Neural progenitor cell (in vitro differentiated cells): ENCODE measurements around the gene COL23A1. TPM values are rescaled to one million over a fixed set of nuclear protein-coding genes. Genes with fewer than 3 reads are reported as not detected.

ENCODE experiments used
- DNase-seq: peaks from one replicate; pipeline ENCODE4 v3.0.0-alpha.2; 2016; ENCODE audit warnings: low spot score
- H2AFZ ChIP-seq: fragments of 200-600 bp; sonication (generic); replicated peaks from 2 replicates; pipeline ENCODE4 v1.6.1; 2016; ENCODE audit warnings: antibody characterized with exemption
- H3F3A ChIP-seq: fragments of 200-600 bp; sonication (generic); 2 replicates; pipeline ENCODE4 v1.6.1; 2016; ENCODE audit warnings: antibody characterized with exemption, low read depth
- H3K27ac ChIP-seq: fragments of 200-600 bp; sonication (generic); 2 replicates; pipeline ENCODE4 v1.5.1; 2016; ENCODE audit warnings: mild to moderate bottlenecking
- H3K27me3 ChIP-seq: fragments of 200-600 bp; sonication (generic); 2 replicates; pipeline ENCODE4 v1.6.1; 2016; ENCODE audit warnings: mild to moderate bottlenecking, moderate library complexity
- H3K36me3 ChIP-seq: fragments of 200-600 bp; sonication (generic); 2 replicates; pipeline ENCODE4 v1.5.1; 2016
- H3K4me1 ChIP-seq: fragments of 200-600 bp; sonication (generic); 2 replicates; pipeline ENCODE4 v1.6.1; 2016; ENCODE audit warnings: mixed run types
- H3K4me2 ChIP-seq: fragments of 200-600 bp; sonication (generic); 2 replicates; pipeline ENCODE4 v1.6.1; 2016
- H3K4me3 ChIP-seq: fragments of 200-600 bp; sonication (generic); 2 replicates; pipeline ENCODE4 v1.5.1; 2016
- H3K79me2 ChIP-seq: fragments of 200-600 bp; sonication (generic); 2 replicates; pipeline ENCODE4 v1.6.1; 2016; ENCODE audit warnings: low read depth
- H3K9ac ChIP-seq: fragments of 200-600 bp; sonication (generic); 2 replicates; pipeline ENCODE4 v1.6.1; 2016
- H3K9me3 ChIP-seq: fragments of 200-600 bp; sonication (generic); 2 replicates; pipeline ENCODE4 v1.5.1; 2016; ENCODE audit warnings: low read depth
- H4K20me1 ChIP-seq: fragments of 200-600 bp; sonication (generic); 2 replicates; pipeline ENCODE4 v1.6.1; 2016; ENCODE audit warnings: low read depth
- H3K27ac Mint-ChIP-seq: 3 replicates; pipeline ENCODE4 v1.8.0; 2021; ENCODE audit warnings: mixed read lengths
- H3K27me3 Mint-ChIP-seq: 2 replicates; pipeline ENCODE4 v1.8.0; 2022; ENCODE audit warnings: low read depth, mild to moderate bottlenecking, inconsistent platforms, moderate library complexity, mixed read lengths; ENCODE audit not compliant: insufficient read depth
- H3K36me3 Mint-ChIP-seq: 3 replicates; pipeline ENCODE4 v1.8.0; 2021; ENCODE audit warnings: mixed read lengths
- H3K4me1 Mint-ChIP-seq: 3 replicates; pipeline ENCODE4 v1.8.0; 2021; ENCODE audit warnings: mixed read lengths
- H3K4me3 Mint-ChIP-seq: 3 replicates; pipeline ENCODE4 v1.8.0; 2021; ENCODE audit warnings: mild to moderate bottlenecking, moderate library complexity, mixed read lengths
- H3K9me3 Mint-ChIP-seq: 3 replicates; pipeline ENCODE4 v1.8.0; 2020; ENCODE audit warnings: mixed read lengths
- EZH2 ChIP-seq: fragments of 200-600 bp; sonication (generic); IDR thresholded peaks from 2 replicates; pipeline ENCODE4 v1.6.1; 2017; ENCODE audit warnings: antibody characterized with exemption, mild to moderate bottlenecking, moderate library complexity
- EZH2phosphoT487 ChIP-seq: fragments of 200-600 bp; sonication (generic); IDR thresholded peaks from 2 replicates; pipeline ENCODE4 v1.6.1; 2017; ENCODE audit warnings: antibody characterized with exemption
- total RNA-seq: library from RNA; depleted of rRNA; stranded (reverse); fragments of >200 nt; gene quantifications from 2 replicates; pipeline ENCODE4 v1.2.3, GENCODE V29; 2015; ENCODE audit warnings: low replicate concordance
- TF ChIP-seq, protein P1 (sequence below): fragments of 200-600 bp; sonication (generic); IDR thresholded peaks from 2 replicates; pipeline ENCODE4 v1.5.1; 2017; ENCODE audit warnings: antibody characterized with exemption, mild to moderate bottlenecking

COL23A1 gene
- total RNA-seq, 1 donor from 2014 or later = not detected

- H3K4me1 ChIP-seq = peaks cover 15% of the 10 kb centered on the region
- Mint-ChIP-seq H3K36me3 (peaks cover 44% of the 10 kb centered on the region), H3K9me3 (no peaks in the 10 kb centered on the region), H3K27me3 (peaks cover 11% of the 10 kb centered on the region), H3K27ac (no peak overlapping the region), H3K4me3 (no peak overlapping the region), H3K4me1 (peaks cover 27% of the 10 kb centered on the region)
- no peaks in the 10 kb centered on the region for H3K27me3 ChIP-seq
- H2AFZ ChIP-seq = no peak overlapping the region
- H3K4me2 ChIP-seq = no peak overlapping the region
- H3K4me3 ChIP-seq = no peak overlapping the region
- H3K36me3 ChIP-seq = no peaks in the 10 kb centered on the region
- peaks cover 19% of the 10 kb centered on the region for H3F3A ChIP-seq
- DNase-seq = no peak
- H3K27ac ChIP-seq = no peak overlapping the region
- H3K79me2 ChIP-seq = peaks cover 18% of the 10 kb centered on the region
- H3K9ac ChIP-seq = no peak overlapping the region
- TF ChIP-seq, protein P1, sequence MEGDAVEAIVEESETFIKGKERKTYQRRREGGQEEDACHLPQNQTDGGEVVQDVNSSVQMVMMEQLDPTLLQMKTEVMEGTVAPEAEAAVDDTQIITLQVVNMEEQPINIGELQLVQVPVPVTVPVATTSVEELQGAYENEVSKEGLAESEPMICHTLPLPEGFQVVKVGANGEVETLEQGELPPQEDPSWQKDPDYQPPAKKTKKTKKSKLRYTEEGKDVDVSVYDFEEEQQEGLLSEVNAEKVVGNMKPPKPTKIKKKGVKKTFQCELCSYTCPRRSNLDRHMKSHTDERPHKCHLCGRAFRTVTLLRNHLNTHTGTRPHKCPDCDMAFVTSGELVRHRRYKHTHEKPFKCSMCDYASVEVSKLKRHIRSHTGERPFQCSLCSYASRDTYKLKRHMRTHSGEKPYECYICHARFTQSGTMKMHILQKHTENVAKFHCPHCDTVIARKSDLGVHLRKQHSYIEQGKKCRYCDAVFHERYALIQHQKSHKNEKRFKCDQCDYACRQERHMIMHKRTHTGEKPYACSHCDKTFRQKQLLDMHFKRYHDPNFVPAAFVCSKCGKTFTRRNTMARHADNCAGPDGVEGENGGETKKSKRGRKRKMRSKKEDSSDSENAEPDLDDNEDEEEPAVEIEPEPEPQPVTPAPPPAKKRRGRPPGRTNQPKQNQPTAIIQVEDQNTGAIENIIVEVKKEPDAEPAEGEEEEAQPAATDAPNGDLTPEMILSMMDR = no peak
- TF ChIP-seq EZH2phosphoT487 (no peak), EZH2 (no peak)
- H4K20me1 ChIP-seq = peaks cover 26% of the 10 kb centered on the region
- no peaks in the 10 kb centered on the region for H3K9me3 ChIP-seq
Measured at GRCh38 chr5:178228609-178229008, 361.6 kb downstream of the COL23A1 start.

- H3K36me3 Mint-ChIP-seq = peaks cover 49% of the 10 kb centered on the region
- peaks cover 26% of the 10 kb centered on the region for H4K20me1 ChIP-seq
- no peak overlapping the region for H2AFZ ChIP-seq
- no peaks in the 10 kb centered on the region for H3K27me3 ChIP-seq
- no peak overlapping the region for H3K4me3 Mint-ChIP-seq
- no peak overlapping the region for H3K9ac ChIP-seq
- H3K4me3 ChIP-seq = no peak overlapping the region
- peaks cover 18% of the 10 kb centered on the region for H3K79me2 ChIP-seq
- peaks cover 11% of the 10 kb centered on the region for H3K27me3 Mint-ChIP-seq
- H3K36me3 ChIP-seq = no peaks in the 10 kb centered on the region
- H3F3A ChIP-seq = peaks cover 13% of the 10 kb centered on the region
- H3K27ac ChIP-seq = no peak overlapping the region
- peaks cover 20% of the 10 kb centered on the region for H3K4me1 ChIP-seq
- H3K4me1 Mint-ChIP-seq = peaks cover 31% of the 10 kb centered on the region
- H3K27ac Mint-ChIP-seq = no peak overlapping the region
- no peaks in the 10 kb centered on the region for H3K9me3 ChIP-seq
- H3K9me3 Mint-ChIP-seq = no peaks in the 10 kb centered on the region
- no peak for DNase-seq
- TF ChIP-seq EZH2 (no peak), EZH2phosphoT487 (no peak)
- TF ChIP-seq, protein P1 = no peak
- H3K4me2 ChIP-seq = no peak overlapping the region
Measured at GRCh38 chr5:178227929-178228328, 362.3 kb downstream of the COL23A1 start.

GRCh38 chr5:178227138-178227659 lies 363.0 kb downstream of the COL23A1 start:
- H3K36me3 ChIP-seq = no peaks in the 10 kb centered on the region
- peaks cover 5% of the 10 kb centered on the region for H3F3A ChIP-seq
- TF ChIP-seq EZH2phosphoT487 (no peak), EZH2 (no peak)
- TF ChIP-seq, protein P1 = no peak
- peaks cover 20% of the 10 kb centered on the region for H3K4me1 ChIP-seq
- no peak overlapping the region for H3K4me3 ChIP-seq
- H3K9me3 ChIP-seq = no peaks in the 10 kb centered on the region
- peaks cover 18% of the 10 kb centered on the region for H3K79me2 ChIP-seq
- H3K27ac Mint-ChIP-seq = no peak overlapping the region
- peaks cover 26% of the 10 kb centered on the region for H4K20me1 ChIP-seq
- H3K27me3 ChIP-seq = no peaks in the 10 kb centered on the region
- peaks cover 50% of the 10 kb centered on the region for H3K36me3 Mint-ChIP-seq
- no peak for DNase-seq
- no peak overlapping the region for H2AFZ ChIP-seq
- H3K9ac ChIP-seq = no peak overlapping the region
- H3K4me2 ChIP-seq = no peak overlapping the region
- no peak overlapping the region for H3K27ac ChIP-seq
- H3K4me1 Mint-ChIP-seq = peaks cover 31% of the 10 kb centered on the region
- H3K4me3 Mint-ChIP-seq = no peak overlapping the region
- H3K27me3 Mint-ChIP-seq = peaks cover 11% of the 10 kb centered on the region
- H3K9me3 Mint-ChIP-seq = no peaks in the 10 kb centered on the region
